Parathyroid adenoma (tissue), 2 donors: ENCODE data around the gene MACF1.

Experiments
- H2AFZ ChIP-seq: fragments of 300-600 bp; sonication (generic); one replicate; pipeline ENCODE4 v1.7.0; 2017; ENCODE audit warnings: antibody characterized with exemption, mild to moderate bottlenecking
- H3K27ac ChIP-seq: fragments of 300-600 bp; sonication (generic); one replicate; pipeline ENCODE4 v1.7.0; 2017
- H3K27me3 ChIP-seq: fragments of 300-600 bp; sonication (generic); one replicate; pipeline ENCODE4 v1.7.0; 2017; ENCODE audit warnings: low read length; ENCODE audit not compliant: control insufficient read depth, insufficient read depth
- H3K36me3 ChIP-seq: fragments of 300-600 bp; sonication (generic); one replicate; pipeline ENCODE4 v1.7.0; 2017; ENCODE audit warnings: low read length; ENCODE audit not compliant: control insufficient read depth, insufficient read depth
- H3K4me1 ChIP-seq: fragments of 300-600 bp; sonication (generic); one replicate; pipeline ENCODE4 v1.7.0; 2017; ENCODE audit warnings: control low read depth
- H3K4me2 ChIP-seq: fragments of 300-600 bp; sonication (generic); one replicate; pipeline ENCODE4 v1.7.0; 2017; ENCODE audit warnings: low read length
- H3K4me3 ChIP-seq: fragments of 300-600 bp; sonication (generic); one replicate; pipeline ENCODE4 v1.7.0; 2017; ENCODE audit warnings: low read depth, low read length
- H3K79me2 ChIP-seq: fragments of 300-600 bp; sonication (generic); one replicate; pipeline ENCODE4 v1.7.0; 2017; ENCODE audit warnings: control low read depth
- H3K9ac ChIP-seq: fragments of 300-600 bp; sonication (generic); one replicate; pipeline ENCODE4 v1.7.0; 2017; ENCODE audit warnings: mild to moderate bottlenecking
- H3K9me3 ChIP-seq: fragments of 300-600 bp; sonication (generic); one replicate; pipeline ENCODE4 v1.7.0; 2017; ENCODE audit warnings: low read length; ENCODE audit not compliant: control insufficient read depth
- TF ChIP-seq, protein P1 (sequence below): fragments of 300-600 bp; sonication (generic); IDR thresholded peaks from one replicate; pipeline ENCODE4 v1.7.0; 2017; ENCODE audit warnings: antibody characterized with exemption, mild to moderate bottlenecking
- donor health status: primary hyperparathyroidism.

MACF1 gene

DNA sequence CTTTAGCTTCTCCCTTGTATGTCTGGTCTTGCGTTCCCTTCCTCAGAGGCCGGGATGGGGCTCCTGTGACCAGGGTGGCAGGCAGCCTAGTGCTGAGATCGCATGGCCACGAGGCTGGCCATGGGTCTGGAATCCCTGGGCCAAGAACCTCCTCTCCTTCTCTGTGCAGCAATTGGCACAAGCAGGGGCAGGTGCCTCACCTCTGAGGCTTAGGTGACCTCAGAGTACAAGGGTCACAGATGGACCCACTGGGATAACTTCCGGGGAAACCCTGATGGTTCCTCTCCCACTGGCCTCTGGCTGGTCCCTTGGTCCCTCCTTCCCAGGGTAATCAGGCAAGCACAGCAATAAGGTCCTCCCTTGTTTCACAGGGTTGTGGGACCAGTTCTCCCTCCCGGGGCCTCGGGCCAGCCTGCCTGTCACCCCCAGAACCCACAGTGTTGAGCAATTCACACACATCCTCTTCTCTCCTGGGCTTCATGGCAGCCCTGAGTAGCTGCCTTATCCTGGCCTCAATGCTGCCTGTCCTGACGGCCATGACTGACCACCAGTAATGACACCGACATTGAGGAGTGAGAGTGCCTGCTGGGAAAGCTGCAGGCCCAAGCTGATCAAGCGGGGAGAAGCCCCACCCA is 325.5 kb downstream of the MACF1 start:
- Histone ChIP-seq H3K4me2 (no peak overlapping the region), H3K27ac (no peak overlapping the region), H3K9me3 (no peaks in the 10 kb centered on the region), H3K4me3 (no peak overlapping the region), H3K36me3 (no peaks in the 10 kb centered on the region), H3K79me2 (no peaks in the 10 kb centered on the region), H2AFZ (no peak overlapping the region), H3K4me1 (no peaks in the 10 kb centered on the region), H3K9ac (no peak overlapping the region), H3K27me3 (no peaks in the 10 kb centered on the region)
- TF ChIP-seq, protein P1, sequence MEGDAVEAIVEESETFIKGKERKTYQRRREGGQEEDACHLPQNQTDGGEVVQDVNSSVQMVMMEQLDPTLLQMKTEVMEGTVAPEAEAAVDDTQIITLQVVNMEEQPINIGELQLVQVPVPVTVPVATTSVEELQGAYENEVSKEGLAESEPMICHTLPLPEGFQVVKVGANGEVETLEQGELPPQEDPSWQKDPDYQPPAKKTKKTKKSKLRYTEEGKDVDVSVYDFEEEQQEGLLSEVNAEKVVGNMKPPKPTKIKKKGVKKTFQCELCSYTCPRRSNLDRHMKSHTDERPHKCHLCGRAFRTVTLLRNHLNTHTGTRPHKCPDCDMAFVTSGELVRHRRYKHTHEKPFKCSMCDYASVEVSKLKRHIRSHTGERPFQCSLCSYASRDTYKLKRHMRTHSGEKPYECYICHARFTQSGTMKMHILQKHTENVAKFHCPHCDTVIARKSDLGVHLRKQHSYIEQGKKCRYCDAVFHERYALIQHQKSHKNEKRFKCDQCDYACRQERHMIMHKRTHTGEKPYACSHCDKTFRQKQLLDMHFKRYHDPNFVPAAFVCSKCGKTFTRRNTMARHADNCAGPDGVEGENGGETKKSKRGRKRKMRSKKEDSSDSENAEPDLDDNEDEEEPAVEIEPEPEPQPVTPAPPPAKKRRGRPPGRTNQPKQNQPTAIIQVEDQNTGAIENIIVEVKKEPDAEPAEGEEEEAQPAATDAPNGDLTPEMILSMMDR = no peak

DNA sequence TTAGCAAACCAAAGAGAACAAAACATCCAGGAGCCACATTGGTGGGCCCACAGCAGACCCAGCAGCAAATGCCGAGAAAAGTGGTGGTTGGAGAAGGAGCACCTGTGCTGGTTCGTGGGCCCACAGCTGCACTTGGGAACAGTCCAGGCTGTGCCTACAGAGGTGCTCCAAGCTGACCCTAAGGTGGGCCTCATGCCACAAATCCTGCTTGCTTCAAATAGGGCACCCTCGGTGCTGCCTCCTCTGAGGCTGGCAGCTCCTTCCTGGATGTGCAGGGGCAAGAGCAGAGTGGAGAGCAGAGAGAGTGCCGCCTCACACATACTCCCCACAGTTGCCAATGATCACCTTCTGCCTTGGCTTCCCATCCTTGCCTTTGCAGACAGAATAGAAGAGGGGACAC is 327.0 kb downstream of the MACF1 start:
- H3K36me3 ChIP-seq = no peaks in the 10 kb centered on the region
- H3K4me3 ChIP-seq = no peak overlapping the region

DNA sequence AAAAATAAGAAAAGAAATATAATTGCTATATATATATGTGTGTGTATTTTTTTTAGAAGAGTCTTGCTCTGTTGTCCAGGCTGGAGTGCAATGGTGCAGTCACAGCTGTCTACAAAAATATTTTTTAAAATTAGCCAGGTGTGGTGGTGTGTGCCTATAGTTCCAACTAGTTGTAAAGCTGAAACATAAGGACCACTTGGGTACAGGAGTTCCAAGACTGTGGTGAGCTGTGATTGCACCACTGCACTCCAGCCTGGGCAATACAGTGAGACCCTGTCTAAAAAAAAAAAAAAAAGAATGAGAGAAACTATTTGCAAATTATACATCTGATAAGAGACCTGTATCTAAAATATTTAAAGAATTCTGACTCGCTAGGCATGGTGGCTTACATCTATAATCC is 328.9 kb downstream of the MACF1 start:
- no peaks in the 10 kb centered on the region for H3K36me3 ChIP-seq
- no peak overlapping the region for H3K4me2 ChIP-seq
- no peak overlapping the region for H3K27ac ChIP-seq
- H3K9me3 ChIP-seq = no peaks in the 10 kb centered on the region
- H2AFZ ChIP-seq = no peak overlapping the region
- no peaks in the 10 kb centered on the region for H3K27me3 ChIP-seq
- H3K9ac ChIP-seq = no peak overlapping the region
- no peaks in the 10 kb centered on the region for H3K4me1 ChIP-seq
- no peak overlapping the region for H3K4me3 ChIP-seq
- TF ChIP-seq, protein P1 = no peak
- no peaks in the 10 kb centered on the region for H3K79me2 ChIP-seq

More for the DNA sequence above, 327.0 kb downstream of the MACF1 start:
- no peaks in the 10 kb centered on the region for H3K27me3 ChIP-seq
- no peak overlapping the region for H3K27ac ChIP-seq
- no peaks in the 10 kb centered on the region for H3K79me2 ChIP-seq
- H2AFZ ChIP-seq = no peak overlapping the region
- no peak overlapping the region for H3K9ac ChIP-seq
- TF ChIP-seq, protein P1 = no peak
- no peaks in the 10 kb centered on the region for H3K4me1 ChIP-seq
- no peak overlapping the region for H3K4me2 ChIP-seq
- no peaks in the 10 kb centered on the region for H3K9me3 ChIP-seq
